GM12878 (cell line): ENCODE data around the gene CGB2. TPM values are rescaled to one million over a fixed set of nuclear protein-coding genes. Genes with fewer than 3 reads are reported as not detected.
"Not testable (repeated sequence)": the region's sequence is repeated elsewhere in the genome, so short reads cannot be mapped to it uniquely, and the experiment has no call there.

Source experiments
- ATAC-seq: fragments of 200-7000 bp; cut with Tn5 transposase; 3 replicates; pipeline ENCODE4 v1.9.1; 2020; ENCODE audit warnings: mild to moderate bottlenecking, moderate library complexity
- BruUV-seq: library from RNA; stranded (reverse); fragments of 400-500 nt; replicated peaks from 2 replicates; lab custom pipeline; 2021; lab: Mats Ljungman, UMichigan
- CTCF ChIA-PET: fragments of 300-600 bp; sonication (Branson Sonifier 250); formaldehyde crosslinking; extraction: SDS; loops from one replicate; lab custom pipeline; 2021; ENCODE audit warnings: inconsistent platforms; lab: Yijun Ruan, JAX
- POLR2A ChIA-PET: fragments of 350-600 bp; formaldehyde crosslinking; extraction: SDS; loops from one replicate; lab custom pipeline; 2021; ENCODE audit warnings: inconsistent platforms; lab: Charles Lee
- RAD21 ChIA-PET: fragments of 300-600 bp; sonication (Branson Sonifier 250); formaldehyde crosslinking; loops from one replicate; lab custom pipeline; 2023; ENCODE audit warnings: antibody characterized with exemption; ENCODE audit not compliant: unreplicated experiment; lab: Charles Lee
- SMC1A ChIA-PET: fragments of 300-600 bp; sonication (Branson Sonifier 250); formaldehyde crosslinking; loops from one replicate; lab custom pipeline; 2023; ENCODE audit not compliant: unreplicated experiment, uncharacterized antibody; lab: Charles Lee
- DNase-seq: peaks from one replicate; pipeline ENCODE4 v3.0.0-alpha.2; 2011; ENCODE audit warnings: low read depth, low spot score
- FAIRE-seq: peaks from 3 replicates; lab custom pipeline; 2011; peaks lifted over from hg19 to GRCh38; lab: Jason Lieb, UNC
- H2AFZ ChIP-seq: 2 replicates; pipeline ENCODE4 v1.6.0; 2011; ENCODE audit warnings: low read depth, low read length, control low read depth; ENCODE audit not compliant: control insufficient read depth
- H3K27ac ChIP-seq: 2 replicates; pipeline ENCODE4 v1.5.1; 2011; ENCODE audit warnings: control low read depth; ENCODE audit not compliant: control insufficient read depth, insufficient read depth
- H3K27me3 ChIP-seq, 2 experiments: replicated peaks in 1 of 2; 2 replicates each; pipeline versions ENCODE4 v1.6.0 to v1.6.1; 2011; ENCODE audit warnings: low read length in 1 of 2; ENCODE audit not compliant: control insufficient read depth in 2 of 2, insufficient read depth in 2 of 2
- H3K36me3 ChIP-seq, 2 experiments: 2 replicates each; pipeline ENCODE4 v1.5.1; 2011; ENCODE audit warnings: low read length in 1 of 2; ENCODE audit not compliant: control insufficient read depth in 2 of 2, insufficient read depth in 2 of 2
- H3K4me1 ChIP-seq: 2 replicates; pipeline ENCODE4 v1.6.1; 2011; ENCODE audit warnings: mild to moderate bottlenecking, low read length, moderate library complexity, mixed read lengths; ENCODE audit not compliant: control insufficient read depth, insufficient read depth
- H3K4me2 ChIP-seq: 2 replicates; pipeline ENCODE4 v1.6.0; 2011; ENCODE audit warnings: control low read depth; ENCODE audit not compliant: control insufficient read depth, insufficient read depth
- H3K4me3 ChIP-seq: fragments of 200-600 bp; sonication (generic); 2 replicates; pipeline ENCODE4 v1.5.1; 2016
- H3K79me2 ChIP-seq: 2 replicates; pipeline ENCODE4 v1.6.0; 2011; ENCODE audit warnings: low read length; ENCODE audit not compliant: control insufficient read depth, insufficient read depth
- H3K9ac ChIP-seq: 2 replicates; pipeline ENCODE4 v1.8.0; 2011; ENCODE audit warnings: low read length, control low read depth, mixed read lengths; ENCODE audit not compliant: control insufficient read depth, insufficient read depth
- H3K9me3 ChIP-seq: replicated peaks from 3 replicates; pipeline ENCODE4 v1.5.1; 2011; ENCODE audit warnings: mild to moderate bottlenecking, low read length; ENCODE audit not compliant: control insufficient read depth, insufficient read depth
- H4K20me1 ChIP-seq: 2 replicates; pipeline ENCODE4 v1.6.0; 2011; ENCODE audit not compliant: control insufficient read depth, insufficient read depth
- CREM ChIP-seq: IDR thresholded peaks from 2 replicates; pipeline ENCODE4 v1.6.1; 2014; ENCODE audit warnings: antibody characterized with exemption, low read depth
- CTCF ChIP-seq, 3 experiments: IDR thresholded peaks in 2 of 3; conservative IDR thresholded peaks in 1 of 3; 2 replicates each; pipeline ENCODE4 v1.5.1; 2011; ENCODE audit warnings: low read depth in 3 of 3, low read length in 3 of 3, mild to moderate bottlenecking in 3 of 3, control low read depth in 2 of 3, moderate library complexity in 2 of 3, inconsistent platforms in 1 of 3, mixed read lengths in 1 of 3; ENCODE audit not compliant: control insufficient read depth in 2 of 3, insufficient read depth in 1 of 3; ENCODE audit errors: extremely low read depth in 1 of 3
- NFYB ChIP-seq: IDR thresholded peaks from 2 replicates; pipeline ENCODE4 v1.6.1; 2011; ENCODE audit warnings: low read depth, mild to moderate bottlenecking, low read length, improper control_type of control experiment, moderate library complexity; ENCODE audit not compliant: insufficient read depth
- WGBS: methylation state at CpG from one replicate; pipeline ENCODE4 v1.1.6; 2016; ENCODE audit warnings: low lambda C conversion rate; ENCODE audit not compliant: insufficient replicate concordance, insufficient coverage; ENCODE audit errors: missing lambda C conversion rate; 5-methylcytosine and 5-hydroxymethylcytosine counted together
- in situ Hi-C: fragments of 300-500 bp; cut with MboI; formaldehyde crosslinking; loops from 9 replicates; pipeline ENCODE4 v1.14.3; 2018; ENCODE audit warnings: mixed read lengths
- intact Hi-C: fragments of 100-400 bp; cut with micrococcal nuclease; formaldehyde crosslinking; loops from one replicate; pipeline ENCODE4 v1.14.2; 2022; ENCODE audit not compliant: unreplicated experiment
- polyA plus RNA-seq, 11 experiments: library from polyadenylated mRNA; depleted of rRNA in 4 of 11; unstranded in 6 of 11; stranded (reverse) in 5 of 11; fragments of >200 nt; fragmentation: Nextera tagmentation in 4 of 11; fragmentation: Illumina TruSeq in 1 of 11; extraction: Ambion mirVana in 4 of 11; extraction: Trizol in 1 of 11; gene quantifications; 1 replicate in 1 of 11; 2 replicates in 10 of 11; pipeline versions ENCODE4 v1.2.1 to v1.2.3, GENCODE V29; 2011 to 2016; ENCODE audit warnings: inconsistent platforms in 2 of 11, missing spikeins in 2 of 11, low read depth in 1 of 11
- total RNA-seq, 4 experiments: library from RNA; depleted of rRNA in 3 of 4; stranded (reverse); fragments of >200 nt in 3 of 4; fragmentation: Illumina TruSeq in 1 of 4; extraction: Trizol in 1 of 4; gene quantifications; 2 replicates each; pipeline versions ENCODE4 v1.2.1 to v1.2.3, GENCODE V29; 2013 to 2021

Gene CGB2
- total and polyA plus RNA-seq, 10 of the 15 experiments (the other 5 are each of a cell fraction or from before 2014, with no cell fraction given) = 0.20 to 0.37 TPM; not detected in 8

DNA sequence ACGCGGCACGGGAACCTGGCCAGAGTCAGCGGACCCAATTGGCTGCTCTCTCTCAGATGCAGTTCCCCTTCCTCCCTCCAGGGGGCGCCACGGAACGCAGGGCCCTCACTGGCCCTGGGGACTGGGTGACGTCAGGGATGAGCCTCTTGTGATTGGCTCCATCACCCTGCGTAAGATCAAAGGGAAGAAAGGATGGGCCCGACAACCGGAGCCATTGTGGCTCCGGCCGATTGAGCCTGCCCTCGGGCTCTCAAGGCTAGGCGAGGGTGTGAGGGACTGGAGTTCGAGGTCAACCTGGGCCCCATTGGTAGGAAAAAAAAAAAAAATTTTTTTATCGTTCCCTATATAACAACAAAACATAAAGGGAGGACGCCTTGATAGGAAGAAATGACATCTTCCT, 5.1 kb downstream of the CGB2 start, which contains the start of gene CGB1:
TSS of gene CGB1 (minus strand) at position 81 of the 400 bp plus-strand sequence. CDS start 184 bp downstream, outside the sequence.
- RAD21 ChIA-PET, DNase-seq, intact Hi-C loops, FAIRE-seq, BruUV-seq, POLR2A ChIA-PET, in situ Hi-C loops, SMC1A ChIA-PET, H2AFZ ChIP-seq, H3K9me3 ChIP-seq, H4K20me1 ChIP-seq, H3K4me1 ChIP-seq, CTCF ChIA-PET, H3K4me3 ChIP-seq, H3K27me3 ChIP-seq, H3K9ac ChIP-seq, H3K4me2 ChIP-seq, H3K79me2 ChIP-seq, H3K27ac ChIP-seq, H3K36me3 ChIP-seq: not testable (repeated sequence)
- WGBS = 37% methylated on average over 18 of the region's 18 CpGs
- ATAC-seq = 0 out of 3 replicates have a peak, but pooled peaks have one; percentile 19
- TF ChIP-seq NFYB (0 out of 2 replicates have a peak, but pooled peaks have one; percentile 20), CTCF (IDR thresholded peaks at IDR 0.05 in 2 of 3, conservative IDR thresholded peaks at IDR 0.05 in 1 of 3; ENCODE audit: control insufficient read depth in 2 of 3, extremely low read depth in 1 of 3, insufficient read depth in 1 of 3, low read depth in 3 of 3, low read length in 3 of 3) (peak; percentile 15 to 47 (median 47)), CREM (0 out of 2 replicates have a peak, but pooled peaks have one; percentile 21)

DNA sequence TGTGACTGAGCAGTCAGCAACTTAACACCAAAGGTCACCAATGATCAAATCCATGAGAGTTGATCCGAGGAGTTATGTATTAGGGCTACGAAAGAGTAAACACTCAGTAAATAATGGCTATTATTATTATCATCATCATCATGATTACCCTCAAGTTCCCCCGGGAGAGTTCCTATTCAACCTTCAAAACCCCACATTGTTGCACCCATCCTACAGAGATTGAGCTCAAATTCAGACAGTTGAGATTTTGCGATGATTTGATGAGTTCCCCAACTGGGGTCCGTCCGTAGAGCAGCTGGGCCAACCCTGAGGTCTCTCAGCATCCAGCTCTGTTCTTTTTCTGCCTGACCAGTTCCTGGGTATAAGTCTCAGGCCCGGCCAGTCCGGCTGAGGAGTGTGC, 6.4 kb downstream of the CGB2 start:
- POLR2A ChIA-PET, H3K27ac ChIP-seq, H3K36me3 ChIP-seq, H3K79me2 ChIP-seq, ATAC-seq, H3K9me3 ChIP-seq, H4K20me1 ChIP-seq, FAIRE-seq, CTCF ChIA-PET, BruUV-seq, H3K4me2 ChIP-seq, H3K9ac ChIP-seq, SMC1A ChIA-PET, RAD21 ChIA-PET, H2AFZ ChIP-seq, in situ Hi-C loops, H3K27me3 ChIP-seq, H3K4me3 ChIP-seq, H3K4me1 ChIP-seq, DNase-seq, intact Hi-C loops: not testable (repeated sequence)
- WGBS = 46% methylated on average over 6 of the region's 8 CpGs

- DNase-seq, H3K27me3 ChIP-seq, BruUV-seq, in situ Hi-C loops, H3K27ac ChIP-seq, H4K20me1 ChIP-seq, POLR2A ChIA-PET, H3K36me3 ChIP-seq, FAIRE-seq, H3K9ac ChIP-seq, CTCF ChIA-PET, H3K79me2 ChIP-seq, RAD21 ChIA-PET, SMC1A ChIA-PET, H3K9me3 ChIP-seq, intact Hi-C loops, ATAC-seq, H3K4me2 ChIP-seq, H3K4me1 ChIP-seq, H2AFZ ChIP-seq, H3K4me3 ChIP-seq: not testable (repeated sequence)
- 34% methylated on average over 26 of the region's 26 CpGs for WGBS
Measured at GRCh38 chr19:49038557-49039276, 7.0 kb downstream of the CGB2 start.
